Ishikawa (cell line): ENCODE data around the gene GGTLC1.

Source experiments
- CEBPB ChIP-seq: IDR thresholded peaks from 2 replicates; pipeline ENCODE4 v1.6.1; 2012
- CREB1 ChIP-seq: IDR thresholded peaks from 2 replicates; pipeline ENCODE4 v1.6.1; 2012; ENCODE audit warnings: low read depth
- EGR1 ChIP-seq: IDR thresholded peaks from 2 replicates; pipeline ENCODE4 v1.6.1; 2012
- EP300 ChIP-seq: IDR thresholded peaks from 2 replicates; pipeline ENCODE4 v1.6.1; 2012; ENCODE audit warnings: borderline replicate concordance
- MAX ChIP-seq: IDR thresholded peaks from 2 replicates; pipeline ENCODE4 v1.6.1; 2012
- REST ChIP-seq: IDR thresholded peaks from 2 replicates; pipeline ENCODE4 v1.6.1; 2012; ENCODE audit warnings: low read depth, mild to moderate bottlenecking
- TAF1 ChIP-seq: IDR thresholded peaks from 2 replicates; pipeline ENCODE4 v1.6.1; 2012; ENCODE audit warnings: low read depth, mild to moderate bottlenecking
- TCF12 ChIP-seq: IDR thresholded peaks from 2 replicates; pipeline ENCODE4 v1.6.1; 2012; ENCODE audit warnings: low read depth
- TEAD4 ChIP-seq: IDR thresholded peaks from 2 replicates; pipeline ENCODE4 v1.6.1; 2012
- USF1 ChIP-seq: IDR thresholded peaks from 2 replicates; pipeline ENCODE4 v1.6.1; 2012
- YY1 ChIP-seq: IDR thresholded peaks from 2 replicates; pipeline ENCODE4 v1.6.1; 2012; ENCODE audit warnings: low read depth

DNA sequence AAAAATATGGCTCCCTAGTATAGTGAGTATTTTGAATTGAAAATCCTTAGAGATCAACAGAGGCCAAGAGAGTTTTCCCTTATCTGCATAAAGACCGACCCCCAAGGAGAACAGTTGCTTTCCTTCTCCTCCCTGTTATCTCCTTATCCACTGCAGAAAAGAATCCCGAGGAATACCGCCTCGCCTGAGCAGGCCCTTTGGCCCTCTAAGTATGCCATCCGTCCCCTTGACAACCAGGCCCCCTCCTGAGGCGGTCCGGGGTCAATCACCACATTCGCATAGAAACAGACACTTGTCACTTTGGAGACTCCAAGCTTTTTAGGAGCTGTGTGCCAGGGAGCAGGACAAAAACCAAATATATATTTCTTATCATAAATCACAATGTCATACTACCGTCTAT lies 15.9 kb upstream of the GGTLC1 start:
- TF ChIP-seq TAF1 = no peak
- TF ChIP-seq MAX = no peak
- TF ChIP-seq USF1 = no peak
- TF ChIP-seq CREB1 = no peak
- TF ChIP-seq CEBPB = no peak
- TF ChIP-seq REST = no peak
- no peak for TF ChIP-seq YY1
- no peak for TF ChIP-seq EGR1
- no peak for TF ChIP-seq TEAD4
- TF ChIP-seq TCF12 = no peak
- TF ChIP-seq EP300 = no peak
